HG03175 (cell line): ENCODE data around the gene NT5C3B.
"Not testable (repeated sequence)": the region's sequence is repeated elsewhere in the genome, so short reads cannot be mapped to it uniquely, and the experiment has no call there.

Source experiments
- ATAC-seq: cut with Tn5 transposase; IDR thresholded peaks from one replicate; pipeline ENCODE4 v1.9.1; 2021; ENCODE audit warnings: mild to moderate bottlenecking, moderate library complexity; ENCODE audit not compliant: unreplicated experiment

The NT5C3B gene

GRCh38 chr17:41785091-41785858 lies 50.8 kb downstream of the NT5C3B start:
- no peak for ATAC-seq

GRCh38 chr17:41784207-41784744 lies 51.8 kb downstream of the NT5C3B start:
- ATAC-seq: no peak

GRCh38 chr17:41782142-41782541 lies 53.9 kb downstream of the NT5C3B start:
- no peak for ATAC-seq

- ATAC-seq: no peak
Measured at GRCh38 chr17:41781404-41782110, 54.5 kb downstream of the NT5C3B start.

GRCh38 chr17:41779954-41780353 lies 56.1 kb downstream of the NT5C3B start:
- ATAC-seq: no peak

- no peak for ATAC-seq
Measured at GRCh38 chr17:41777574-41778188, 58.4 kb downstream of the NT5C3B start.

GRCh38 chr17:41777157-41777573 lies 58.9 kb downstream of the NT5C3B start:
- ATAC-seq: no peak

GRCh38 chr17:41776262-41776900 lies 59.7 kb downstream of the NT5C3B start:
- ATAC-seq: not testable (repeated sequence)

- ATAC-seq: no peak
Measured at GRCh38 chr17:41775394-41776226, 60.4 kb downstream of the NT5C3B start.
